NK-92 (cell line): ENCODE data around the gene CLEC19A.

Experiments
- DNase-seq: peaks from one replicate; lab custom pipeline; 2025; ENCODE audit not compliant: unreplicated experiment; lab: John Stamatoyannopoulos, UW

Gene CLEC19A

GRCh38 chr16:19285431-19285830 lies at the start of gene CLEC19A:
CLEC19A (plus strand) TSS chr16:19285731; CDS start chr16:19285852, 121 bp downstream.
- DNase-seq = no peak

DNA sequence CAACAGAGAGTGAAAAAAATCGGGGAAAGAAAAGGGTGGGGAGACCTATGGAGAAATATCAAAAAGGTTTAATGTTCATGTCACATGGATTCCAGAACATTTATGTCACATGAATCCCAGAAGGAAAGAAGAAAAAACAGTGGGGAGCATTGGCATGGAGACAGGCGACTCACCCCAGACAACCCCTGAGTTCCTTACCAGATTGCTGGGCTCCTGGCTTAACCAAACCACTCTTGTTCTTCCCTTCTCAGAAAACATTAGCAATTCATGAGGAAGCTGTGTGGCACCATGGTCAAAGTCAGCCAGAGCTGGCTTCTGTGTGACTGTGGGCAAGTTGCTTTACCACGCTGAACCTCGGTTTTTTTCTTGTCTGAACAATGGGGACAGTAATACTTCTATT lies 49.6 kb upstream of the CLEC19A start:
- no peak for DNase-seq

- DNase-seq = no peak
These were observed 48.8 kb upstream of the CLEC19A start for GRCh38 chr16:19236561-19237209.

GRCh38 chr16:19238406-19238805 lies 47.1 kb upstream of the CLEC19A start:
- DNase-seq = no peak

DNA sequence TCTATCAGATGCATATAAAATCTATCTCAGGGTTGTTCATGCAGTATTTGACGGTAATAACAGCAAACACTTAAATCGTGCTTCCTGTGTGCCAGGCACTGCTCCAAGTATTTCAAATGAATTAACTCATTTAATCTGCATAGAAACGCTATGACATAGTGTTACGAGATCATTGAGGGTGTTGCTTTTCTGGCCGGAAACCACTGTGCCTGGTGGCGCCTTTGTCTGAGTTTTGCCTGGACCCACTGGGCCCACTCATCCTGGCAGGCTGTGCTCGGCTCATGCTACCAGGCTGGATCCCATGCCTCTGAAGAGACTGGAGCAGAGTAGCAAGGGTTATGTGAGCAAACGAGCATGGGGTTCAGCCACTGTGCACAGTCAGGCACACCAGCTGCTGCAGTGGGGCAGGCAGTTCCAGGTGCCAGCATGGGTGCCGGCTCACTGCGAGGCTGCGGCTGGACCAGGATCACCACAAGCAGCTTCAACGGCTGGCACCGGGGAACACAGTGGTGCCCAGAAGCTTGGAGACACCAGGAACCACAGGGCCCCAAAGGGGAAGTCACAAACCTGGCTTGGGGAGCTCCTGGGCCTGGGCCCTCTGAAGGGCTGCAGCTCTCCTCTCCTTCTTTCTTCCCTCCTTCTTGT lies 45.9 kb upstream of the CLEC19A start:
- no peak for DNase-seq

DNA sequence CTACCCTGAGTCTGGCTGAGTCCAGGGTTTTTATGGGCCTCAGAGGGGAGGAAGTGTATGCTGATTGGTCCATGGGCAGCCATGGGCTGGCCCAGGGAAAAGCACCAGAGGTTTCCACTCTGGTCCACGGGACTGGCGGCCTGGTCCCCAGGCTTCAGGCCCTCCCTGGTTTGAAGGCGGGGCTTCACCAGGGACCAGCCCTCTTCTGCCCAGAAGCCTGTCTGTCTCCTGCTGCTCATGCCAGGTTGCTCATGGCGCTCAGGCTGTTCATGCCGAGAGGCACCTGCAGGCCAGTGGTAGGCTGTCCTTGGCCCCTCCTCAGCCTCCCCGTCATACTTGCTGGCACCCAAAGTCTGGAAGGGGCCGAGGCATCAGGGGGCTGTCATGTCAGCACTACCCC lies 45.0 kb upstream of the CLEC19A start:
- DNase-seq = no peak

- DNase-seq = no peak
These were observed 44.0 kb upstream of the CLEC19A start for GRCh38 chr16:19241512-19241911.

GRCh38 chr16:19242186-19242585 lies 43.3 kb upstream of the CLEC19A start:
- DNase-seq = no peak

DNA sequence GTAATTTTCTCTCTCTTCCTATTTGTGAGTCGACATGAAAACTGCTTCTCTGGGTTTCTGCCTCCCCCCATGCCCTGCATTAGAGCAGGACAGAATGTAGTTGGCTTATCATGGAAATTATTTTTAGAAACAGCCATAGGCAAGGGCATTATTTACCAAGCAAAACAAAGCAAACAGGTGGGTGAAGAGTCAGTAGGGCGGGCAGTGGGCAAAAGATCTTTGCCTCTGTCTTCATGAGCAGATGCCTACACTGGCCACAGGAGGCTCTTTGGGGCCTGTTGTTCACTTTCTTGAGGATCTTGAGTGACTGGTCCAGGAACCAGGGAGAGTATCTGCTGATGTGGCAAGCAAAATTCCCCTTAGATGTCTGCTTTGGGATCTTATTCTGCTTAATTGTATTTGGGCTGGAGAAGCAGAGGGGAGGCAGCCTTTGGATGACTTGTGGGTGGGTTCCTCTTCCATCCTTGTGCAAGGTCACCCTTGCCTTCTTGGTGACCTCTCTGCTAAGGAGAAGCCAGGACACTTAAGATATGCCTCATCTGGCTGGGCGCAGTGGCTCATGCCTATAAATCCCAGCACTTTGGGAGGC lies 42.5 kb upstream of the CLEC19A start:
- no peak for DNase-seq

- no peak for DNase-seq
These were observed 40.1 kb upstream of the CLEC19A start for GRCh38 chr16:19245326-19245925.

DNA sequence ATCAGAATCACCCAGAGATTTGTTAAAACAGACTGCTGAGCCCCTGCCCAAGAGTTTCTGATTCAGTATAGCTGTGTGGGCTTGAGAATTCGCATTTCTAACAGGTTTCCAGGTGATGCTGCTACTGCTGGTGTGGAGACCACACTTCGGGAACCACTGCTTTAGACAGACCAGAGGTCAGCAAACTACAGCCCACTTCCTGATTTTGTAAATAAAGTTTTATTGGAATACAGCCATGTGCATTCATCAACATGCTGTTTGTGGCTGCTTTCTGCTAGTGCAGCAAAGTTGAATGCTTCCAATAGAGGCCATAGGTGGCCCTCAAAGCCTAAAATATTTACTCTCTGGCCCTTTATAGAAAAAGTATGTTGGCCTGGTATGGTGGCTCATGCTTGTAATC lies 32.6 kb upstream of the CLEC19A start:
- no peak for DNase-seq

- DNase-seq = no peak
These were observed 30.9 kb upstream of the CLEC19A start for GRCh38 chr16:19254611-19255010.

DNA sequence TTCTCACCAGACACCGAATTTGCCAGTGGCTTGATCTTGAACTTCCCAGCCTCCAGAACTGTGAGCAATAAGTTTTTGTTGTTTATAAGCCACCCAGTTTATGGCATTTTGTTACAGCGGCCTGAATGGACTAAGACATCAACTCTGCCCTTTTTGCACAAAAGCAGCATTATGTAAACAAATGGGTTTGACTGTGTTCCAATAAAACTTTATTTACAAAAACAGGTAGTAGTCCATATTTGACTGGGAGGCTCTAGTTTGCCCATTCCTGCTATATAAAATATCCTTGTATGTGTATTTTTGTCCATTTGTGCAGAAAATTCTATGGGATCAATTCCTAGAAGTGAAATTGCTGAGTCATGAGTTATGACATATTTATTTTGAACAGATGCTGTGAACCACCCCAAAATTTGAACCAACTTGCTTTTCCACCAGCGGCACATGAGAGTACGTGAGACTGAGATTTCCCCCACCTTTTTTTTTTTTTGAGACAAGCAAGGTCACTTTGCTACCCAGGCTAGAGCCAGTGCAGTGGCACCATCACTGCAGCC lies 21.3 kb upstream of the CLEC19A start:
- no peak for DNase-seq

- no peak for DNase-seq
These were observed 20.1 kb upstream of the CLEC19A start for GRCh38 chr16:19265380-19265930.

GRCh38 chr16:19266774-19267173 lies 18.8 kb upstream of the CLEC19A start:
- DNase-seq = no peak

GRCh38 chr16:19269098-19269497 lies 16.4 kb upstream of the CLEC19A start:
- DNase-seq = no peak

- DNase-seq = no peak
These were observed 11.2 kb upstream of the CLEC19A start for GRCh38 chr16:19274165-19274797.

DNA sequence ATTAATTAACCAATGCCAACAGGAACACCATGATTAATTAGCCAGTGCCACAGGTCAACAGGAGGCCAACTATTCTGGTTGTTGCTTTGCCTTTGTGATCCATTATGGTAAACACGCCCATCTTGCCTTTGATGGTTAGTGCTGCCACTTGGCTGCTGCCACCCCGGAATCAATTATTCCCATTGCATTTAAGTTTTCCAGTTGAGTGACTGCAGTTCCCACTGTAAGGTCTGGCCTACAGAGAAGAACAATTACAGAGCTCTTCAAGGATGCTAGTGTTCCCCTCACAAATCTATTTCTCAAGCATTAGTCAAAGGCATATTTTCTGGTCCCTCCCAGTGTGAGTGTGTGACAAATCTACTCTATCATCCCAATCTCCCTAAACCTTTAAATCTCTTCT lies 7.1 kb upstream of the CLEC19A start:
- no peak for DNase-seq

DNA sequence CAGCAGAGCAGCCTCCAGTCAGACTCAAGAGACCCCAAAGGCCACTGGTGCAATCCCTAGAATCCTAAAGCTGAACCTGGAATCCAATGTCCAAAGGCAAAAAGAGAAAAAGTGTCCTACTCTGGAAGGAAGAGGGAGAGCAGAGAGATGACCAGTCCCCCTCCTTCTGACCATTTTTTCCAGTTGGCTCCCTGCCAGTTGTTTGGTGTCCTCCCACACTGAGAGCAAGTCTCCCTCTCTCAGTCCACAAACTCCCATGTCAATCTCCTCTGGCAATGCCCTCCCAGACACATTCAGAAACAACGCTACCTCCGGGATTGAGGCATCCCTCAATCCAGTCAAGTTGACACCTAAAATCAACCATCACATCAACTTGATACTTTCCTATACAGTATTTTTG lies 4.3 kb upstream of the CLEC19A start:
- no peak for DNase-seq

- DNase-seq = no peak
These were observed 3.4 kb upstream of the CLEC19A start for GRCh38 chr16:19282101-19282500.

GRCh38 chr16:19283637-19284036 lies 1.9 kb upstream of the CLEC19A start:
- no peak for DNase-seq
